D721Med (cell line): ENCODE data around the gene NOD1.

ENCODE experiments used
- DNase-seq: peaks from one replicate; pipeline ENCODE4 v3.0.0; 2011; ENCODE audit warnings: low spot score; ENCODE audit not compliant: insufficient read length
- FAIRE-seq: peaks from 2 replicates; lab custom pipeline; 2011; peaks lifted over from hg19 to GRCh38; lab: Jason Lieb, UNC
- TF ChIP-seq, protein P1 (sequence below): IDR thresholded peaks from 2 replicates; pipeline ENCODE4 v1.5.1; 2012; ENCODE audit warnings: mild to moderate bottlenecking, control low read depth; ENCODE audit not compliant: insufficient read depth; ENCODE audit errors: missing control alignments

Gene NOD1

DNA sequence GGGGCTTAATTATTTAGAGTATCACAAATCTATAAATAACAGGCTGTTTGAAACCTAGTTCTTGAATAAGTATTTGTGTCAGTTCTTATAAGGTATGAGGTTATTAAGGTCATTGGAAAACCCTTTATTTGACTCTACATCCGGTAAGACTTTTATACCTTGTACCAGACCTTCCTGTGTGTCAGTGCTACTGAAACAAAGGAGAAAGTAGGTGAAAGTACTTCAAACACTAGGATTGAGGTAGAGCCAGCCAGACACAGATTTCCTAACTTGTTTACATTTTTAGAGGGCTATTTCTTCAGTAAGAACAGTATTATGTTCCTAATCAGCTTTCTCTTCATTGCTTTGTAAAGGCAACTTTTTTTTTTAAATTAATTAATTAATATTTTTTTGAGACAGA, 100.3 kb downstream of the NOD1 start:
- TF ChIP-seq, protein P1, sequence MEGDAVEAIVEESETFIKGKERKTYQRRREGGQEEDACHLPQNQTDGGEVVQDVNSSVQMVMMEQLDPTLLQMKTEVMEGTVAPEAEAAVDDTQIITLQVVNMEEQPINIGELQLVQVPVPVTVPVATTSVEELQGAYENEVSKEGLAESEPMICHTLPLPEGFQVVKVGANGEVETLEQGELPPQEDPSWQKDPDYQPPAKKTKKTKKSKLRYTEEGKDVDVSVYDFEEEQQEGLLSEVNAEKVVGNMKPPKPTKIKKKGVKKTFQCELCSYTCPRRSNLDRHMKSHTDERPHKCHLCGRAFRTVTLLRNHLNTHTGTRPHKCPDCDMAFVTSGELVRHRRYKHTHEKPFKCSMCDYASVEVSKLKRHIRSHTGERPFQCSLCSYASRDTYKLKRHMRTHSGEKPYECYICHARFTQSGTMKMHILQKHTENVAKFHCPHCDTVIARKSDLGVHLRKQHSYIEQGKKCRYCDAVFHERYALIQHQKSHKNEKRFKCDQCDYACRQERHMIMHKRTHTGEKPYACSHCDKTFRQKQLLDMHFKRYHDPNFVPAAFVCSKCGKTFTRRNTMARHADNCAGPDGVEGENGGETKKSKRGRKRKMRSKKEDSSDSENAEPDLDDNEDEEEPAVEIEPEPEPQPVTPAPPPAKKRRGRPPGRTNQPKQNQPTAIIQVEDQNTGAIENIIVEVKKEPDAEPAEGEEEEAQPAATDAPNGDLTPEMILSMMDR, result no peak
- no peak for FAIRE-seq
- DNase-seq, result no peak
